Loucy (cell line): ENCODE measurements around the gene MAP3K5.

Experiments
- H2AFZ ChIP-seq: fragments of 200-600 bp; sonication (generic); 2 replicates; pipeline ENCODE4 v1.6.0; 2016; ENCODE audit warnings: antibody characterized with exemption, mild to moderate bottlenecking, low read length, moderate library complexity
- H3F3A ChIP-seq: fragments of 200-600 bp; 2 replicates; pipeline ENCODE4 v1.6.0; 2016; ENCODE audit warnings: antibody characterized with exemption, low read depth, mild to moderate bottlenecking
- H3K27me3 ChIP-seq: fragments of 200-600 bp; sonication (generic); 2 replicates; pipeline ENCODE4 v1.6.1; 2014; ENCODE audit warnings: low read length, mild to moderate bottlenecking; ENCODE audit not compliant: insufficient read depth, poor library complexity, severe bottlenecking
- H3K36me3 ChIP-seq: fragments of 200-600 bp; sonication (generic); 2 replicates; pipeline ENCODE4 v1.6.1; 2016; ENCODE audit warnings: low read length; ENCODE audit not compliant: insufficient read depth
- H3K4me1 ChIP-seq: fragments of 200-600 bp; sonication (generic); 2 replicates; pipeline ENCODE4 v1.5.1; 2014; ENCODE audit warnings: low read length, mild to moderate bottlenecking; ENCODE audit not compliant: insufficient read depth, poor library complexity, severe bottlenecking
- H3K4me2 ChIP-seq: fragments of 200-600 bp; sonication (generic); 2 replicates; pipeline ENCODE4 v1.6.0; 2014; ENCODE audit warnings: antibody characterized with exemption, low read length, low read depth, mild to moderate bottlenecking; ENCODE audit not compliant: poor library complexity, severe bottlenecking
- H3K4me3 ChIP-seq: fragments of 200-600 bp; sonication (generic); 2 replicates; pipeline ENCODE4 v1.5.1; 2014; ENCODE audit warnings: low read length, mild to moderate bottlenecking, mixed read lengths; ENCODE audit not compliant: poor library complexity, severe bottlenecking
- H3K79me2 ChIP-seq: fragments of 200-600 bp; sonication (generic); 2 replicates; pipeline ENCODE4 v1.6.1; 2014; ENCODE audit warnings: low read length; ENCODE audit not compliant: insufficient read depth
- H3K9ac ChIP-seq: fragments of 200-600 bp; sonication (generic); 2 replicates; pipeline ENCODE4 v1.6.0; 2014; ENCODE audit warnings: mild to moderate bottlenecking, low read depth, low read length, moderate library complexity; ENCODE audit not compliant: poor library complexity, severe bottlenecking
- H3K9me2 ChIP-seq: fragments of 200-600 bp; sonication (generic); replicated peaks from 2 replicates; pipeline ENCODE4 v1.6.1; 2016; ENCODE audit warnings: low read depth, low read length, mixed read lengths
- H3K9me3 ChIP-seq: fragments of 200-600 bp; sonication (generic); 2 replicates; pipeline ENCODE4 v1.6.1; 2014; ENCODE audit warnings: mild to moderate bottlenecking, antibody characterized with exemption, low read length, low read depth; ENCODE audit not compliant: insufficient read depth
- H4K20me1 ChIP-seq: fragments of 200-600 bp; sonication (generic); 2 replicates; pipeline ENCODE4 v1.6.0; 2014; ENCODE audit warnings: antibody characterized with exemption, low read length, mild to moderate bottlenecking; ENCODE audit not compliant: insufficient read depth, poor library complexity, severe bottlenecking
- CTCF ChIP-seq: fragments of 200-600 bp; sonication (generic); conservative IDR thresholded peaks from 2 replicates; pipeline ENCODE4 v1.5.1; 2014; ENCODE audit warnings: mild to moderate bottlenecking, antibody characterized with exemption, low read length
- EZH2phosphoT487 ChIP-seq: fragments of 200-600 bp; IDR thresholded peaks from 2 replicates; pipeline ENCODE4 v1.6.1; 2018; ENCODE audit warnings: antibody characterized with exemption, mild to moderate bottlenecking, moderate library complexity, borderline replicate concordance

The MAP3K5 gene

GRCh38 chr6:136766274-136766673 is 26.0 kb downstream of the MAP3K5 start:
- H3K4me2 ChIP-seq, result no peak overlapping the region
- H3K9ac ChIP-seq, result no peak overlapping the region
- peaks cover 19% of the 10 kb centered on the region for H3K4me1 ChIP-seq
- H3K9me3 ChIP-seq, result no peaks in the 10 kb centered on the region
- no peaks in the 10 kb centered on the region for H3K36me3 ChIP-seq
- no peaks in the 10 kb centered on the region for H4K20me1 ChIP-seq
- H3K79me2 ChIP-seq, result no peaks in the 10 kb centered on the region
- no peaks in the 10 kb centered on the region for H3F3A ChIP-seq
- no peak overlapping the region for H3K4me3 ChIP-seq
- H2AFZ ChIP-seq, result no peak overlapping the region
- H3K27me3 ChIP-seq, result no peaks in the 10 kb centered on the region
- H3K9me2 ChIP-seq, result no peaks in the 10 kb centered on the region
- TF ChIP-seq EZH2phosphoT487 (no peak), CTCF (no peak)

GRCh38 chr6:136764517-136764993 is 27.7 kb downstream of the MAP3K5 start:
- no peaks in the 10 kb centered on the region for H3F3A ChIP-seq
- H3K4me3 ChIP-seq, result no peak overlapping the region
- no peaks in the 10 kb centered on the region for H3K27me3 ChIP-seq
- H2AFZ ChIP-seq, result peak overlapping the region; percentile 24
- peaks cover 22% of the 10 kb centered on the region for H3K4me1 ChIP-seq
- no peak overlapping the region for H3K9ac ChIP-seq
- no peaks in the 10 kb centered on the region for H3K79me2 ChIP-seq
- TF ChIP-seq CTCF (no peak), EZH2phosphoT487 (no peak)
- H3K9me2 ChIP-seq, result no peaks in the 10 kb centered on the region
- no peak overlapping the region for H3K4me2 ChIP-seq
- H3K9me3 ChIP-seq, result no peaks in the 10 kb centered on the region
- no peaks in the 10 kb centered on the region for H4K20me1 ChIP-seq
- H3K36me3 ChIP-seq, result no peaks in the 10 kb centered on the region

- peaks cover 22% of the 10 kb centered on the region for H3K4me1 ChIP-seq
- TF ChIP-seq CTCF, result no peak
- no peak for TF ChIP-seq EZH2phosphoT487
- H3F3A ChIP-seq, result no peaks in the 10 kb centered on the region
- no peaks in the 10 kb centered on the region for H3K9me3 ChIP-seq
- no peaks in the 10 kb centered on the region for H3K27me3 ChIP-seq
- no peaks in the 10 kb centered on the region for H3K36me3 ChIP-seq
- peak overlapping the region; percentile 24; the same call in 1 of the 2 replicates for H2AFZ ChIP-seq
- no peaks in the 10 kb centered on the region for H4K20me1 ChIP-seq
- no peak overlapping the region for H3K4me3 ChIP-seq
- H3K9me2 ChIP-seq, result no peaks in the 10 kb centered on the region
- no peak overlapping the region for H3K9ac ChIP-seq
- no peaks in the 10 kb centered on the region for H3K79me2 ChIP-seq
- H3K4me2 ChIP-seq, result no peak overlapping the region
Observed at GRCh38 chr6:136763716-136764516, 28.4 kb downstream of the MAP3K5 start.
